Heart left ventricle (tissue), 16 donors: ENCODE measurements around the gene BTD. TPM values are rescaled to one million over a fixed set of nuclear protein-coding genes. Genes with fewer than 3 reads are reported as not detected.

Source experiments
- ATAC-seq, 4 donors: fragments of 200-7000 bp; cut with Tn5 transposase; one replicate each; pipeline ENCODE4 v1.9.1; 2020 to 2022; ENCODE audit warnings: moderate library complexity in 4 of 4, mild to moderate bottlenecking in 3 of 4, moderate number of reproducible peaks in 1 of 4
- DNase-seq, 5 donors: peaks; one replicate each; pipeline ENCODE4 v3.0.0-alpha.2; 2020
- H3K27ac ChIP-seq, 12 donors: fragments of 200-600 bp; sonication (generic) in 4 of 12; one replicate each; pipeline versions ENCODE4 v1.5.0 to v1.8.0; 2016 to 2022; ENCODE audit warnings: mild to moderate bottlenecking in 2 of 12
- H3K27me3 ChIP-seq, 9 donors: fragments of 200-600 bp; sonication (generic) in 2 of 9; one replicate each; pipeline versions ENCODE4 v1.5.1 to v1.8.0; 2016 to 2022; ENCODE audit warnings: mild to moderate bottlenecking in 3 of 9
- H3K36me3 ChIP-seq, 9 donors: fragments of 200-600 bp; sonication (generic) in 2 of 9; one replicate each; pipeline versions ENCODE4 v1.5.0 to v1.8.0; 2018 to 2022; ENCODE audit warnings: mild to moderate bottlenecking in 2 of 9
- H3K4me1 ChIP-seq, 12 donors: fragments of 200-600 bp; sonication (generic) in 4 of 12; one replicate each; pipeline versions ENCODE4 v1.5.0 to v1.8.0; 2016 to 2022; ENCODE audit warnings: mild to moderate bottlenecking in 3 of 12
- H3K4me3 ChIP-seq, 12 donors: fragments of 200-600 bp; sonication (generic) in 4 of 12; one replicate each; pipeline versions ENCODE4 v1.5.0 to v1.8.0; 2017 to 2022; ENCODE audit warnings: mild to moderate bottlenecking in 9 of 12, moderate library complexity in 4 of 12
- H3K9me3 ChIP-seq, 12 donors: fragments of 200-600 bp; sonication (generic) in 4 of 12; one replicate each; pipeline versions ENCODE4 v1.5.0 to v1.8.0; 2016 to 2022; ENCODE audit warnings: mild to moderate bottlenecking in 1 of 12
- CTCF ChIP-seq, 12 donors: fragments of 200-600 bp; sonication (generic) in 4 of 12; IDR thresholded peaks; one replicate each; pipeline versions ENCODE4 v1.5.0 to v1.8.0; 2018 to 2022; ENCODE audit warnings: antibody characterized with exemption in 12 of 12, mild to moderate bottlenecking in 5 of 12
- POLR2A ChIP-seq, 2 donors: fragments of 450-650 bp; IDR thresholded peaks; one replicate each; pipeline ENCODE4 v1.6.1; 2017; ENCODE audit warnings: antibody characterized with exemption in 2 of 2, mild to moderate bottlenecking in 2 of 2, moderate library complexity in 2 of 2
- WGBS, 4 donors: extraction: QIAGEN DNeasy Blood & Tissue Kit in 2 of 4; methylation state at CpG; one replicate each; pipeline versions ENCODE4 v1.1.5 to v1.1.7; 2013 to 2018; 5-methylcytosine and 5-hydroxymethylcytosine counted together
- intact Hi-C, 10 donors: fragments of 100-400 bp; cut with DNase I; formaldehyde crosslinking; loops; one replicate each; pipeline versions ENCODE4 v1.11.1 to v1.14.2; 2022
- polyA plus RNA-seq, 2 donors: library from polyadenylated mRNA; stranded (reverse); fragments of 200-250 nt; gene quantifications; one replicate each; pipeline ENCODE4 v1.2.3, GENCODE V29; 2013
- total RNA-seq, 9 donors: library from RNA; depleted of rRNA in 2 of 9; stranded (reverse); fragments of >200 nt in 2 of 9; fragmentation: NEBNext Ultra II Directional in 3 of 9; extraction: Animal tissue kit (Norgen Biotek cat#: 25700) in 3 of 9; gene quantifications; one replicate each; pipeline versions ENCODE4 v1.1.0 to v1.2.4, GENCODE V29; 2016 to 2023
- donor health status: ischemic (EF 13 %, LVEDD 7.1; RV severe dilation, severe dysfunction).
- donor health status: healthy with polysubstance abuse.
- donor health status: DM: no; HTN: yes; CAD: no.
- donor health status: DM: no; HTN: no; CAD: no.
- donor health status: ischemic (EF 25% LVEDD 6.9; RV normal size, moderate dysfunction).
- donor health status: ischemic (EF 25% LVEDD 5.7; RV mildly dilated, moderate dysfunction).
- donor health status: healthy.
- donor health status: DM: yes; HTN: yes; CAD: no.
- donor health status: ischemic (EF 35%, LVEDD 5.7; RV mildly dilated, moderate dysfunction).
- donor health status: nonischemic (EF 11% LVEDD 7.7; RV severe dilation, severe dysfunction).
- donor health status: DM: yes; HTN: yes; CAD: no.
- donor health status: PGD.
- donor health status: ischemic (EF 29% LVEDD 5.4; RV normal size, mild dysfunction).
- donor health status: nonischemic (EF 23%, LVEDD 6.1; RV moderate dilation, normal function).

The BTD gene
- total and polyA plus RNA-seq, 11 donors = 4.2 to 16.4 (median 11.7) TPM

- Histone ChIP-seq H3K36me3 (no peaks in the 10 kb centered on the region), H3K27ac (peak overlapping the region in 6 of 12 donors; percentile 22 to 85 (median 54)), H3K27me3 (no peaks in the 10 kb centered on the region), H3K4me3 (no peak overlapping the region), H3K4me1 (peaks cover 0 to 55% (median 30%) of the 10 kb centered on the region in 12 donors), H3K9me3 (no peaks in the 10 kb centered on the region)
- TF ChIP-seq CTCF (IDR thresholded peaks at IDR 0.05) = no peak
- no peak for TF ChIP-seq POLR2A (IDR thresholded peaks at IDR 0.05)
- intact Hi-C loops = loop anchor here in 7 of 10 donors (5.0 to 10.0 kb wide), 5 partner anchors 173 to 613 kb away; partner anchors contain the start of gene GALNT15 (in 1 of the 7)
- no peak for DNase-seq
- 32 to 51% (median 37%) methylated on average over 4 of the region's 4 CpGs for WGBS, 4 donors
- ATAC-seq = no peak
These were observed 32.4 kb downstream of the BTD start for GRCh38 chr3:15633766-15634598.

GRCh38 chr3:15634671-15635070, 33.1 kb downstream of the BTD start:
- WGBS, 4 donors = 83 to 93% (median 85%) methylated on average over 2 of the region's 2 CpGs
- Histone ChIP-seq H3K27me3 (no peaks in the 10 kb centered on the region), H3K9me3 (no peaks in the 10 kb centered on the region), H3K4me1 (peaks cover 0 to 55% (median 30%) of the 10 kb centered on the region in 12 donors), H3K27ac (peak overlapping the region in 7 of 12 donors; percentile 3 to 85 (median 59)), H3K36me3 (no peaks in the 10 kb centered on the region), H3K4me3 (no peak overlapping the region)
- intact Hi-C loops = loop anchor here in 7 of 10 donors (5.0 to 10.0 kb wide), 5 partner anchors 173 to 613 kb away; partner anchors contain the start of gene GALNT15 (in 1 of the 7)
- TF ChIP-seq POLR2A (IDR thresholded peaks at IDR 0.05) = no peak
- TF ChIP-seq CTCF (IDR thresholded peaks at IDR 0.05) = no peak
- DNase-seq (no peak), ATAC-seq (no peak)

- TF ChIP-seq POLR2A (IDR thresholded peaks at IDR 0.05) (no peak), CTCF (IDR thresholded peaks at IDR 0.05) (no peak)
- Histone ChIP-seq H3K27me3 (no peaks in the 10 kb centered on the region), H3K4me3 (no peak overlapping the region), H3K36me3 (no peaks in the 10 kb centered on the region), H3K4me1 (peaks cover 0 to 55% (median 30%) of the 10 kb centered on the region in 12 donors), H3K9me3 (no peaks in the 10 kb centered on the region), H3K27ac (peak overlapping the region in 9 of 12 donors; percentile 3 to 85 (median 60))
- DNase-seq = peak in 1 of 5 donors; percentile 33
- intact Hi-C loops = loop anchor here in 5 of 10 donors (10.0 kb wide), 2 partner anchors 540 to 610 kb away; partner anchors contain the start of gene GALNT15 (in 1 of the 5)
- peak in 1 of 4 donors; percentile 6 for ATAC-seq
- 83 to 87% (median 86%) methylated on average over 13 of the region's 13 CpGs for WGBS, 4 donors
These were observed 33.6 kb downstream of the BTD start for GRCh38 chr3:15635121-15635661.
